G401.6 (cell line): ENCODE data around the gene PCK1.

Experiments used
- FAIRE-seq: peaks from 2 replicates; lab custom pipeline; 2012; peaks lifted over from hg19 to GRCh38; lab: Jason Lieb, UNC

PCK1 gene

DNA sequence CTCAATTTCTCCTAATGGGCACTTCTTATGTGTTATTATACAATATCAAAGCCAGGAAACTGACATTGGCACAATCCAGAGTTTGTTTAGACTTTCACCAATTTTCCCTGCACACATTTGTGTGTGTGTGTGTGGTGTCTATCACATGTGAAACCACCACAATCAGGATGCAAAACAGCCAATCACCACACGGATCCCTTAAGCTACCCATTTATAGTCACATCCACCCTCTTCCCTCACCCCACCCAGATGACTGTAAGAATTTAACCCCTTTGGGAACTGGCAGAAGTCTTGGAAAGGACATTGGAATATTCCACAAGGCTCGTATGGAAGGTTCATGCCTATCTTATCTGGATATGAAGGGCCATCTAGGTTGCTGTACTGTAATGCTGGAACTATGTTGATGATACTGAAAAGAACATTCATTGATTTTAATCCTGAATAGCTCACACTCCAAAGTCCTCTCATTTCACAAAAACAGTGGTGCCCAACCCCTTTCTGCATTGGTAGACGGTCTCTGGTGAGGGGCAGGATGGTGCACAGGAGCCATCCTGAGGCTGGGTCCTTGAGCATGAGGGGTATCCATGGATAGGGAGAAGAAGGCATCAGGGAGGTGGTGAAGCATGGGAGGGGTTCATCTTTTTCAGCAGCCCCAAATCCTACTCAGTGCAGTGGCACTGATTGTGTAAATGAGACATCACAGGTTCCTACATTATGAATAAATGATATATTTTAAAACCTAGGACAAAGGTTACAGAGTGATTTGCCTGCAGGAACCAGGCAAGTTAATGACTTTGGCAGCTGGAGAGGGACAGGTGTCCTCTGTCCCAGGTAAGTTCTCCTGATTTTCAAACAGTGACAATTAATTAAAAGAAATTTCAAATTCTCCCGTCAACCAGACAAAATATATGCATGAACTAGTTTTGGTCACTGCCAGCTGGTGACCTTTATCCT lies 23.9 kb upstream of the PCK1 start:
- no peak for FAIRE-seq

DNA sequence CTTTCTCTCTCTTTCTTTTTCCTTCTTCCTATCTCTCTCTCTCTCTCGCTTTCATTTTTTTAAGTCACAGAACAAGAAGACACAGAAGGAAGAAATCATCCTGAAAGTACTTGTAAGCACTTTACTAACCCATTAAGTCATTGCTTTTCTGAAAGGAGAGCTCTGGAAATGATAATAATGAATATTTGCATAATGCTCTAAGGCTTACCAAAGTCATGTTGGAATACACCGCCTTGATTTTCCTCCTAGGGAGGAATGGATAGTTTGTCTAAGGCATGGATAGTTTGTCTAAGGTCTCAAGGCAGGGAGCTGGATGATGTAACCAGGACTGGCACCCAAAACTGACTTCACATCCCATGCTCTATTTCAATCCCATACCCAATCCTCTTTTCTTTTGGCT lies 23.1 kb upstream of the PCK1 start:
- no peak for FAIRE-seq

DNA sequence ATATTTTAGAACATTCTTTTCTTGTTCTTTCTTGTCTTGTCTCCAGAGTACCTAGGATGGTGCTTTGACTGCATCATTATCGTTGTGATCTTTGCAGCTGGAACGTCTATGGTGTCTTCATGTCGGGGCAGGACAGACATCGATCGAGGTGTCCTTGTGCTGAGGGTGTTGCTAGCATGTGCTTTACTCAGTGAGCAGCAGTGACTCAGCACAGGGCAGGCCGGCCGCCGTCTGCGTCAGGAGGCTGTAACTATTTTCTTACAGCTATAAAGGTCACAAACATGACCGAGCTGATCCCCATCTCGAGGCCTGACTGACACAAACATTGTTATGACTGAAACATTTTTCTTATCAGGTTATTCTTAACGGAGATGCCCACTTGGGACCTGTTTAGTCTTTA lies 21.0 kb upstream of the PCK1 start:
- FAIRE-seq = no peak

DNA sequence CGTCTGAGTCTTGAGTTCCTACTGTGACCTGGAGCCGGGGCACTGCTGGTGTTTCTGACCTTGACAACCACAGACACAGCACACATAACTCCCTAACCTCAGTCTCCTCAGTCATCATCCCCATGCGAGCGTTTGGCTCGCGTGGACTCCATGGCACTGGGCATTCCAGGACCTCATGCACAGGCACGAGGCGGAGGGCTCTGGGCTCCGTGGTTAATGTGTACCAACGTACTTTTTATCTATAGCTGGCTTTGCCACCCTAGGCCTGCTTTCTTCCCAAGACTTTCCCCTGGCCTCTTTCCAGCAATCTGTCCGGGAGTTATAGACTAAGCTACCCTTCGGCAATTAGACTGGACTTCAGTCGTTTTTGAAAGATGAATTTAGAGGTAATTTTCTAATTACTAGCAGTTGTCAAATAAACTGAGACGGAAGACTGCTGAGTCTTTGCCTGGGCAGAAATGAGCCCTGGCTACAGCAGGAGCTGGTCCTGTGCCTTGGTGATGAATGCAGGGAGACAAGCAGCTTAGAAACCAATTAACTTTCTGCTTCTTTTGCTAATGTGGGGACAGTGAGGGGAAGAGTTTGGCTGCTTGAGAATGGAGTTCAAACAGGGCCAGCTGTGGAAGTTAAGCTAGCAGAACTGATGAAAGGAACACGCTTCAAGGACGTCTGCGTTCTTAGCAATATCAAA lies 19.9 kb upstream of the PCK1 start:
- FAIRE-seq = no peak

DNA sequence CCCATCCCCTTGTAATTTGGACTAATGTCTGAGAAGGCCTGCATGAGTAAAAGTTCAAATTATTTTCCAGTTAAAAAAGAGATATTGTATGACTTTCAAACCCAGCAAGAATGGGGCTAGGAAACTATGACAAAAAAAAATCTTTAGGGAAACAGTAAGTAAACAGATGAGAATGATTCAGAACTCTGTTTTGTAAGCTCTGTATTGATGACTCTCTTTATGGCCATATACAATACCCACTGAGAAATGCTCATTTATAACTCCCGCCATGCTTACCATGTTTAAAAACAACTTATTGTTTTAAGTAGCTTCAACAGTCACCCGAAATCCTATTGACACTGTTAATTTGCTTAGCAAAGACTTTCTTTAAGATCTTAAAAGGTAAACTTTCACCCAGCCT lies 17.2 kb upstream of the PCK1 start:
- FAIRE-seq = no peak

DNA sequence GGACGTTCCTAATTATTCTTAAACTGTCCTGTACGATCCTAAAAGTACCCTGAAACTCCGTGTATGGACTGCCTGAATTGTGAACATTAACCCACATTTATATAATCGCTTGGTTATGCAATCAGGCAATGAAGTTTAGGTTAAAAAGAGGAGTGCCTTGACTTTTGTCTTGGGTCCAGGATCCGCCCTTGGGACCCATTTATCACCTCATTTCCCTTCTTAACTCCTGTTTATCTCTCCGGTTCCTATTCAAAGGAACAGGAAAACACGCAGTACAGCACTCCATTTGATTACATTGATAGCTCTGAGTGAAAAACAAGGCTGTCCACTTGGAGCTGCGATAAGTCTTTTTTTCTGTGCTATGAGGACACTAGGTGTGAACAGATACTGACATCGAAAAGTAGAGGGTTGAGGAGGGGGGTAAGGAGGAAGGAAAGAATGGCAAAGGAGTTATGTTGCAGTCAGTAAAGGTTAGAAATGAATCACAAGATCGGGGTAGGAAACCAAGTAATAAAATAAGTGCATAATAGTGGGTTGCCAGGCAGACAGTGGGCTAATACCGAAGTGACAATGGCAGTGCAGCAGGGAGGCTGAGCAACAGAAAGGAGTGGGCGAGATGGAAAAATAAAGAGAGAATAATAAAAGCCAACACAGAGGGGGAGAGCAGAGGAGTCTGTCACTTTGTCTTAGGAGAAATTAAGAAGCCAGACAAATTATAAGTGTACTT lies 15.9 kb upstream of the PCK1 start:
- no peak for FAIRE-seq

DNA sequence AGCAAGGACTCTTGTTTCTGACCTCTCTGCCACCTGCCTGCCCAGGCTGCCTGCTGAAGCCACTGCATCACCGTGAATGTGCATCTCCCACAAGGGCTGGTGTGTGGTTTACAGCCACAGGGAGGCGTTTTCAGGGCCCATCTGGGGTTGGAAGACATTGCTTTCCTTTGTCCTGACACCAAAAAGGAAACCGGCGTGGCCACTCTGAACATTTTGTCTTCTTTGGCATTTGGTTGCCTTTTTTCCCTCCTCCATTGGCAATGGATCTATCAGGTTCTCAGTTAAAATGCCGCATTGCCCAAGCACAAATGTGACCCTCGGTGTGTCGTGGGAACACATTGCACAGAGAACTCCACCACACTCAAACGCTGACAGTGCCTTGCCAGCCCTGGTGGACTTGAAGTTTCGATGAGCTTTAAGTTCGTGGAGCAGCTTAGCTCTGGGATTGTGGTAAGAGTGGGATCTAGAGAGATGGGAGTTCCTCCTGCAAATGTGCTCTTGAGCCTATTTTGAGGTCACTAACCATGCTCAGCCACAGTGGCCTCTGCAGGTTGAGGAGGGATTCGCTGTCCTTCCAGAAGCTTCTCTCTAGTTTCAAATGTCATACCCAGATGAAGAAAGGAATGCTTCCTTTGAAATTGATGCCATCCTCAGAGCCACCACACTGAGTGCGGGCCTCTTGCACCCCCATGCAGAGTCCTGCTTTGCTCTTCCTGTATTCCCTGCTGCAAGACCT lies 14.8 kb upstream of the PCK1 start:
- no peak for FAIRE-seq

DNA sequence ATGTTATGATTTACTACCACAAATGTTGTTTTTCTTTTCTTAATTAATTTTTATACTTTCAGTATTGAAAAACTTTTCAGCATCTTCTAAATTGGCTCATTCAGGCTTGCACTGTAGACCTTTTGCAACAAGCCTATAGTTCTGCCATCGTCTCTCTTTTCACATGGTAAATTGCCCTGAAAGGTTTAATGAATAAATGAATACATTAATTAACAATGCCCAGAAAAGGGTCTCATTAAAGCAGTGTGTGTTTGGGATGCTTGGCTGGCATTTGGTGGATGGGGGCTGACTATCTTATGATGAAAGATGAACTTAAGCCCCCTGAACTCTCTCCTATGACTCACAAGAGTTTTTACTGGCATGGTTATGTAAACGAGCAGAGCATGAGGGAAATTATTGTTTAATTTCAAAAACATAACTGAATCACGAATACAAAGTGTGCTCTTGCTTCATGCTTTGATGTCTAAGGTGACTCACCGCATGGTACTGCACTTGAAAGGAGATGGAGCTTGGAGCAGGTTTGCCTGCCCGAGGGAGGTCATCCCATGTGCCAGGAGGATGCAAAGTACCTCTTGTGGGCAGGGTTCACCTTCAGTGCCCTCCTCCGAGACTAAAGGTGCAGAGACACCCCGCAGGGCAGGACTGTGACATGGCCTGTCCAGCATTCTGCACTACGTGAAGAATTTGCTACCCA lies 13.8 kb upstream of the PCK1 start:
- FAIRE-seq = no peak

DNA sequence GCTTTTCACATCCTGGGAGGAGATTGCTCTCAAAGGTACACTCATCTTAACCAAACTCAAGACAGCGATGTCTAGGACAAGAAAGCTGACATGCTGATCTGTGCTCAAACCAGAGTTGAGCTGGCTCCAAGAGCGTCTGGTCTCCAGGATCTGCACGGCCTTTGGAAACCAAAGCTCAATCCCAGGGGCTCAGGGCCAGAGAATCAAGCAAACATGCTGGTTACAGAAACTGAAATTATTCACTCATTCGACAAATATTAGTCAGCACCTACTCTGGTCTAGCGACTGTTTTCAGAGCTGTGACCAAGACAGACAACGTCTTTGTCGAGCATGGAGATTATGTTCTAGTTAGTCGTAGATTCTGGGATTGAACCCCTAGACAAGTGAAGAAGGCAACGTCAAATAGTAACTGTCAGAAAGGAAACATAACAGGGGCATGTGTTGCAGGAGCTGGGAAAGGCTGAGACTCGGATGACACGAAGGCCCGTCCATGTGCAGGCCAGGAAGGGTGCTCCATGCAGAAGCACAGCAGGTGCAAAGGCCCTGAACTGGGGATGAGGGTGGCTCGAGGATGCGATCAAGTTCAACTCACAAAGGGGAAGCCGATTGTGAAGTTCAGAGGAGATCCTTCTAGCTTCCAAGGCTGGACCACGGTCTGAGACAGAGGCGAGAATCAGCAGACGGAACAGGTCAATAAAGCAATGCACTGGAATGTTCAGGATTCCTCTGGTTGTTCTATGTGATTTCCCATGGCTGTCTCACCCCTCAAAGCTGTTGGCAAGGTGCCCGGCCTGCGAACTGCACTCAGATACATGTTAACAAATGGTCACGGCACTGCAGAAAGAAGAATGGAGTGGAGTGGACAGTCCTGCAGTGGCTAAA lies 12.5 kb upstream of the PCK1 start:
- no peak for FAIRE-seq

DNA sequence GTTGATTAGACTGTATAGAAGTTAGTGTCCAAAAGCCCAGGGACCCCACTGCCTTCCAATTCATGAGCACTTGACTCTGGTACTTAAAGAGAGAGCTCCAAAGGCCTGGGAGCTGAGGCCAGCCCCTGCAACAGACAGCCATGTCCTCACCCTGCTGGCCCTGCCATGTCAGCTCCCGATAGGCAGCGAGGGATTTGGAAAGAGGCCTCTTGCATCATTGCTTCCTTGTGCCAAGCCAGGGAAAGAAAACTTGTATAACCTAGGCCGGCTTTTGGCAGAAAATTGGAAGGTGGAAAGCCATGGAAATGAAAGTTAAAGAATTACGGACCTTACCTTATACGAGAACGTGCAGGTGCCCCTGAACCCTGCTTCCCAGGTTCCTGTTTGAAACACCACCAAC lies 8.4 kb upstream of the PCK1 start:
- no peak for FAIRE-seq

DNA sequence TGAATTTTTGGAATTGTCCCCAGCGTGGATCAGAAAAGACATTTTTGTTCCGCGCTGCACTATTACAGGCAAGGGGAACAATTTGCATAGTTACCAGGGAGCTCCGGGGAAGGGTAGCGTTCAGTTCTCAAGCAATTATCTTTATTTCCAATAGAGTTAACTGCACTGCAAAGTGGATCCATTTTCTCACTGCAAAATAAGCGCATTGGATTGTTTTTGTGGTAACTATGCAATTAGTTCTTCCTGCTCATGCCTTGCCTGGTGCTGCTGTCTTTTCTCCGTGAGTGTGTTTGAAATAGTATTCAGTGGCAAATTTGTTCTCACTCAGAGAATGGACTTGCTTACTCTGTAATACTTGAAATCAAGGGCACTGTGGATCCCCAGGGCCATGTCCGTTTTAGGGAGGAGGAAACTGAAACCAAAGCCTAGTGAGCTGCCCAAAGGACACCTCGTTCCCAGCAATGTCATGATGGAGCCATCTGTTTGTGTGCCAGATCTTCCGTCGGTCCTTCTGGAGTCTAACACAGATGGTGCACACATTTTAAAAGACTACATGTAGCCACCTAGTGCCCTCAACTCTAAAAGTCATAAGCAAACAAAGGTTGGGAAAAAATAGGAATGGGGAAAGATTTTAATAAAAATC lies 7.4 kb upstream of the PCK1 start:
- no peak for FAIRE-seq

DNA sequence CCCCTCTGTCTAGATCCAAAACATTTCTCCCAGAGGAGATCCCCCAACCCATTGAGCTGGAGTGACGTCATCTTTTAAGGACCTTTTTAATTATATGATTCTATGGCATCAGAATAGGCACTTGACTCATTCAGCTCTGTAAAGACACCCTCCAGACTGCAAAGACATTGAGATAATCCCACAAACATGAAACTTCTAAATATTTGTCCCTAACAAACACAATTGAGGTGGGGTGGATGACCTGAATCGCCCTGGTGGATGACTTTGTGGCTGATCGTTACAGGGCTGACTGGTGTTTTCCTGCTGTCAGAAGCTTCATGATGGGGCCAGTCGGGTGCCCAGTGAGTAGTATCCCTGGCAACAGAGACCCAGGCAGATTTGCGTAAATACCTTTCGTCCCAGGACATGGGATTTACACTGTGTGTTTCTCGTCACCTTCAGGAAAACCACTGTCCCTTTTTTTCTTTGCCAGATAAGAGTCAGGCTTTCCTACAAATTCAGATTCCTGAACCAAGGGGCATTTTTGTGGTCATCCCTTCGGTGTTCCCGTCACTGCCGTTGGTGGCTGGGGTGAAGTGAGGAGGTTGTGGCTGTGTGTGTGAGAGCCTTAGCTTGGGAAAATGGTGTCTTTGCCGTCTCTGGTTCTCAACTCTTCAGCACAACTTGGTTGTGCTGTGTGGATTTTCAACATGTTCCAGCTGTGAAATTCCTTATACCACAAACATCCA lies 5.3 kb upstream of the PCK1 start:
- FAIRE-seq = no peak

DNA sequence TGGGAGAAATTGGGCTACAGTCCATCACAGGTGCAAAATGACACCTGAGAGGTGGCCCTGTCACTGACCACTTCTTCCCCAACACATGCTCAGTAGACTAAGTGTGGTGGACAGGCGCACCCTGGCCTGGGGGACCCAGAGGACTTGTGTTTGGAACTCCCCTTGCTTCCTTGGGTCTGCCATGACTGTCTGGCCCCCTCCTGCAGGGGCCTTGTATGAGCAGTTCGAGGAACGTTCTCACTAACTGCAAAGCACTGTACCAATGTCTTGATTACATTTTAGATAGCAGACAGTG lies 4.0 kb upstream of the PCK1 start:
- FAIRE-seq = no peak

DNA sequence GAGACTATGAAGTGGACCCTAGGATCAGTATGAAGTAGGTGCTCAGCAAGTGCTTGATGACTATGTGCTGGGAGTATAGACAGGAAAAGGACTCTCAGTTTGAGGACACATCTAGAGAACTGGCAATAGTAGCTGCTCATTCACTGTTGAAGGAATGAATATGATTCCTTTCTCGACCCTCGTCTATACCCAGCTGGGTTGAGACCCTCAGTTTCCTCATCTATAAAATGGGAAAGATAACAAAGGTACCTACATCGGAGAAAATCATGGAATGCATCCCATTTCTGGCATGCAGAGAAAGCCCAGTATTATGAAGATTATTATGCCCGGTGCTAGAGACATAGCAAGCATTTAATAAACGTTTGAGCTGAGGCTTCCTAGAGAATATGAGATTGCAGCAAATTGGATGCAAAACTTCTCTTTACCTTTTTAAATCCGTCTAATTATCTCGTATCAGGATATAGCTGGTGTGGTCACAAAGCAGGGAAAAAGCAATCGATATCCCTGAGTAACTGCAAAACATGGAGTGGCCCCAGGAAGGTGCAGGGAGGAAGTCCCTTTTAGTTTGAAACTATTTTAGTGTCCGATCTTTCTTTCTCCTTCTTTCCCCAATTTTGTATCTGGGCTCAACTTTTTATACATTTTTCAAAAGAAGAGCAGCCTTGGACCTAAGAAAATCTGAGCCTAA lies 2.8 kb upstream of the PCK1 start:
- FAIRE-seq = no peak

DNA sequence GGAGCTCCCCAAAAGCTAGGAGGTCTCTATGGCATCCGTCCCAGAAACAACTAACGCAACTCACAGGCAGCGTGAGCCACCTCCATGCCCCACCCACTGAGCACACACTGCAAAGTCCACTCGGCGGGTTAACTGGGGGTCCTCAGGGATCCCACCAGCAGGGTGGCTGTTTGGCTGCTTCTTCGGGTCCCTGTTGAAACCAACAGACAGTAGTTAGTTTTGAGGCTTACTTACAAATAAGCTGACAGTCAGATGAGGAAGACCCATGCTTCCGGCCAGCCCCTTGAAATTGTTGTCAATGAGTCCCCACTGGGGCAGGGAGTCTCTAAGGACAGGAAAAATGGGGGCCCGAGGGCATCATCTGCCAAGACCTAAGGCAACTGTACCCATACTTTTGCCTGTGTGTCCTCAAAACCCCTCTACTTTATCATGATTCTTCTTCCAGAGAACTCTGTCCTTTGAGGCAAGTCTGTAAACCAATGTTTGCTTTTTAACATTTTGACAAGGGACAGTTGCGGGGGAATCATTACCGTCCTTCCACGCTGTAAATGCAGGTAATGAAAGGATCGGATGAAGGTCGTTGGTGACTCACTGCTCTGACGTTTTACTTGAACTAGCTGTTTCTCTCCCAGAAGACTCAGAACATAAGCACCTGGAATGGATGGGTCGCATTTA lies 2.2 kb upstream of the PCK1 start:
- no peak for FAIRE-seq

DNA sequence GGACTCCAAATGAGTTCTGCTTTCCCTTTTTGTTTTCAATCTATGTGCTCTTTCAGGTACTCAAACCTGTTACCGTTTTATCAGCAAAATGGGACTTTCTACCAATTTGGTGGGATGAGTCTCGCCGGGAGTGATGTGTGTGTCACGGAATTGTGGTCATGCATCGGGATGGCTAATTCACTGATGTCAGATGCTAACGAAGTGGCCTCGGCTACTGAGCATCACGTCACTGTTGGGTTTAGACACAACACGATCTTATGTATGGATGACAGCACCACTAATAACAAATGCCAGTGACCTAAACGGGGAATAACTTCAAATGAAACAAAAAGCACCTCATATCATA lies 1.6 kb upstream of the PCK1 start:
- FAIRE-seq = no peak

DNA sequence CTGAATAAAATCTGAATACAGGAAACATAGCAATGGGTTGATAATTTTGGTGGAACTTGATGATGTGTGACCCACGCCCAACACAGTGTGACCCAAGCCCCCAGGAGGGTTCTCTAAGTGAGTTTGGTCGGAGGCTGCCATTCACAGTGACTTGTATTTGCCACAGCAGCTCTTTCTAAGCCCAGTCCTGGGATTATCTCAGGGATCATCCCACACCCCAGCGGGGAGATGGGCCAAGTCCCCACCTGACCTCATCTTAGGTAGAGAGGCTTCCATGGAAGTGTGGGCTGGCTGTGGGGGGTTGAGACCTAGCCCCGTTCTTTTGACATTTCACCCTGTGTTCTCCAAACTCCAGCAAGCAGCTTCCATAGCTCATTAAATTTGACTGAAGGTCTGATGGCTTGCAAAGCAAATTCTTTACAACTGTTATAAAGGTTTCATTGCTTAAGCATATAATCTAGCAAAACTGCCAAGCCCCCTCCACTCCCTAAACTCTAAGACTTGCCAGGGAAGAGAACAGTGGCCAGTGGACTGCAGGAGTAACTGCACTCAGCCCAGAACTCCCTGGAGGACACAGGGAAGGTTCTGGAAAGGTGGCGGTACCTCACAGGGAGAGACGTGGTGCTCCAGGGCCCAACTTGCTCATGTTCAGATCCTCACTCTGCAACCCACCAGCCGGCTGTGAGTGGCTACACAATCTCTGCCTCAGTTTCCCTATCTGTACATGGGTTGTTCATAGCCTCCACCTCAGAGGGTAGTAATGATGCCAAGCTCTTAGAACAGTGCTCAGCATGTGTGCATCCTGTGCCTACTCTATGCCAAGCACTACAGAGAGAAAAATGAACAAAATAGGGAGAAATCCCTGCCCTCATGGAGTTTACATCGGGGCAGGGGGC lies 1.0 kb upstream of the PCK1 start:
- FAIRE-seq = no peak
